Activated CD4-positive, CD25-positive, alpha-beta regulatory T cell treated with anti-CD3 and anti-CD28 coated beads, Interleukin-2, amount 50 U/mL, for 16 hours (primary cell): ENCODE data around the gene TIA1.
"Not testable (repeated sequence)": the region's sequence is repeated elsewhere in the genome, so short reads cannot be mapped to it uniquely, and the experiment has no call there.

Experiments
- DNase-seq: peaks from one replicate; pipeline ENCODE4 v3.0.0-alpha.2; 2020; ENCODE audit warnings: low read depth, low spot score

TIA1 gene

GRCh38 chr2:70214953-70215549, 33.4 kb downstream of the TIA1 start:
- no peak for DNase-seq

- DNase-seq, result no peak
Observed at GRCh38 chr2:70214365-70214764, 34.1 kb downstream of the TIA1 start.

GRCh38 chr2:70212298-70212932, 36.0 kb downstream of the TIA1 start:
- DNase-seq, result no peak

GRCh38 chr2:70211595-70211994, 36.8 kb downstream of the TIA1 start:
- no peak for DNase-seq

- DNase-seq, result no peak
Observed at GRCh38 chr2:70204452-70204851, 44.0 kb downstream of the TIA1 start.

DNA sequence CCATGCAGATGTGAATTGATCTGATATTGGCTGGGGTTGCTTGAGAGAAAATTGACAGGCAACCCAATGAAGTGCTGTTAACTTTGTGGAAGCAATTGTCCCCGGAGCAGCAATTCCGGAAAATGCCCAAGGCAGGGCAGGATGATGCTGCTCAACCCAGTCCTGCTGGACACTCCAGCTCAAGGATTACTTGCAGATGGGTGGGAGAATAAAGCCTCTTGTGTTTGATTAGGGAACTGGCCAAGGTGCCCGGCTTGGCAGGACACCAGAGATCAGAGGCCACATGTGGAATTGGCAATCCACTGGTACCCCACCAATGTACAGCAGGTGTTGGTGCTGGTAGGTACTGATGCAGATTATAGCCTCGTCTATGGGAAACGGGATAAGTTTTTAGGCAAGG, 45.3 kb downstream of the TIA1 start:
- no peak for DNase-seq

- no peak for DNase-seq
Observed at GRCh38 chr2:70202236-70202806, 46.1 kb downstream of the TIA1 start.

DNA sequence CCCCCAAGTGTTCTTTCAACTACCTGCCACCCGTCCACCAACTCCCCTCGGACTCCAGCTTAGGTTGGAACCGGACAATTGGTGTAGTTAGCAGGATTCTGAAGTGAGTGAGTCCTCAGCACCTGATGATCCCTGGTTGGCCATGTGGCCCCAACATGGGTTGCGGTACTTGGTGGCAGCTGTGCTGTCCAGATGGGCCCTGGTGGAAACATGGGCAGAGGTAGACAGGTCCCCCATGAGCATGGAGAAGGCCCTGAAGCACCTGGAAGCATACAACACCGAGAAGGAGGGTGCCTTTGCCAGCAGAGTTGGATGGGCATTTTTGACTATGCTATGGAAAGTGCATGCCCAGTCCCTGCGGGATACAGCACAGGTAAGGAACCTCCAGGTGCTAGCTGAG, 46.6 kb downstream of the TIA1 start:
- DNase-seq, result no peak

DNA sequence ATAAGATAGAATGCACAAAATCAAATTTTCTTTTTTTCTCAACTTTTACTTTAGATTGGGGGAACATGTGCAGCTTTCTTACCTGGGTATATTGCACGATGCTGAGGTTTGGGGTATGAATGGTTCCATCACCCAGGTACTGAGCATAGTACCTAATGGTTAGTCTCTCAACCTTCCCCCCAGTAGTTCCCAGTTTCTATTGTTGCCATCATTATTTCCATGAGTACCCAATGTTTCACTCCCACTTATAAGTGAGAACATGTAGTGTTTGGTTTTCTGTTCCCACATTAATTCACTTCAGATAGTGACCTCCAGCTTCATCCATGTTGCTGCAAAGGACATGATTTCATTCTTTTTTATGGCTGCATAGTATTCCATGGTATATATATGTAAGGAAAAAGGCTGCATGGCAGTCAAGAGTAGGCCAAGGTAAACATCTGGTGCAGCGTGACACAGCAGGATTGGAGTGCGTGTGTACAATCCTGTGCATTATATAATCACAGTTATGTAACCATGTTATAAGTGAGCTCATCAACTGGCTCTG, 47.1 kb downstream of the TIA1 start:
- DNase-seq, result no peak

- no peak for DNase-seq
Observed at GRCh38 chr2:70199320-70199864, 49.0 kb downstream of the TIA1 start.

- DNase-seq, result no peak
Observed at GRCh38 chr2:70192516-70192915, 55.9 kb downstream of the TIA1 start.

GRCh38 chr2:70191244-70191735, 57.1 kb downstream of the TIA1 start:
- DNase-seq, result no peak

- DNase-seq, result peak; percentile 91
Observed at GRCh38 chr2:70190418-70191243, 57.8 kb downstream of the TIA1 start, which contains the start of gene C2orf42. Gene C2orf42 (minus strand): TSS chr2:70191019. CDS start chr2:70181985, 9,034 bp downstream.

GRCh38 chr2:70188460-70188859, 60.0 kb downstream of the TIA1 start:
- DNase-seq, result no peak

GRCh38 chr2:70187170-70187569, 61.3 kb downstream of the TIA1 start:
- not testable (repeated sequence) for DNase-seq

- DNase-seq, result no peak
Observed at GRCh38 chr2:70182689-70183088, 65.7 kb downstream of the TIA1 start.

- no peak for DNase-seq
Observed at GRCh38 chr2:70181363-70181956, 67.0 kb downstream of the TIA1 start.

DNA sequence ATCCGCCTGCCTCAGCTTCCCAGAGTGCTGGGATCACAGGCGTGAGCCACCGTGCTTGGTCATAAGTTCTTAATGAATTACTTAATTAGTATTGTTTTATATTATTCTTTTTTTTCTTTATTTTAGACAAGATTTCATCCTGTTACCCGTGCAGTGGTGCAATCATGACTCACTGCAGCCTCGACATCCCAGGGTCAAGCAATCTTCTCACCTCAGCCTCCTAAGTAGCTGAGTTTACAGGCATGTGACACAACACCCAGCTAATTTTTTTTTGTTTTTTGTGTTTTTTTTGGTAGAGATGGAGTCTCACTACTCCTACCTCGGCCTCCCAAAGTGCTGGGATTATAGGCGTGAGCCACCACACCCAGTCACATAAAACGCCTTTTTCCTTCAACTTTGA, 74.9 kb downstream of the TIA1 start:
- no peak for DNase-seq

GRCh38 chr2:70169654-70170245, 78.7 kb downstream of the TIA1 start:
- not testable (repeated sequence) for DNase-seq

- no peak for DNase-seq
Observed at GRCh38 chr2:70161069-70161534, 87.3 kb downstream of the TIA1 start.

DNA sequence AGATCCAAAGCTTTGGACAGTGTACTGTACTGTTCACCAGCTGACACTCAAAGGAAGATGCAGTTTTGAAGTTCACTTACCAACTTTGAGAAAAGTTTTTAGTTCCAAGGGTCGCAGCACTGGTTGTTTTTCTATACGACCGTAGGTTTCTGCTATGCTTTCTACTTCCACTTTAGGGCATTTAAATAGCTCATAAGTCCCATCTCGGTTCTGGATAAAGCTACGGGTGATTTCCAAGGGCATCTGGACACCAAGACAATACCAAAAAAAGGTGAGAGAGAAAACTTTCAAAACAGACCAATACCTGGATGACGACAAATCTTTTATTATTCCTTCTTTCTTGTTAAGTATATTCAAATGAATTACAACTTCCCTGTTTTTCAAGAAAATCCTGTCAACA, 87.9 kb downstream of the TIA1 start:
- DNase-seq, result no peak
